Neural progenitor cell (in vitro differentiated cells): ENCODE measurements around the gene PAGE3. TPM values are rescaled to one million over a fixed set of nuclear protein-coding genes. Genes with fewer than 3 reads are reported as not detected.

Experiments used
- DNase-seq: peaks from one replicate; pipeline ENCODE4 v3.0.0-alpha.2; 2016; ENCODE audit warnings: low spot score
- H2AFZ ChIP-seq: fragments of 200-600 bp; sonication (generic); replicated peaks from 2 replicates; pipeline ENCODE4 v1.6.1; 2016; ENCODE audit warnings: antibody characterized with exemption
- H3F3A ChIP-seq: fragments of 200-600 bp; sonication (generic); 2 replicates; pipeline ENCODE4 v1.6.1; 2016; ENCODE audit warnings: antibody characterized with exemption, low read depth
- H3K27ac ChIP-seq: fragments of 200-600 bp; sonication (generic); 2 replicates; pipeline ENCODE4 v1.5.1; 2016; ENCODE audit warnings: mild to moderate bottlenecking
- H3K27me3 ChIP-seq: fragments of 200-600 bp; sonication (generic); 2 replicates; pipeline ENCODE4 v1.6.1; 2016; ENCODE audit warnings: mild to moderate bottlenecking, moderate library complexity
- H3K36me3 ChIP-seq: fragments of 200-600 bp; sonication (generic); 2 replicates; pipeline ENCODE4 v1.5.1; 2016
- H3K4me1 ChIP-seq: fragments of 200-600 bp; sonication (generic); 2 replicates; pipeline ENCODE4 v1.6.1; 2016; ENCODE audit warnings: mixed run types
- H3K4me2 ChIP-seq: fragments of 200-600 bp; sonication (generic); 2 replicates; pipeline ENCODE4 v1.6.1; 2016
- H3K4me3 ChIP-seq: fragments of 200-600 bp; sonication (generic); 2 replicates; pipeline ENCODE4 v1.5.1; 2016
- H3K79me2 ChIP-seq: fragments of 200-600 bp; sonication (generic); 2 replicates; pipeline ENCODE4 v1.6.1; 2016; ENCODE audit warnings: low read depth
- H3K9ac ChIP-seq: fragments of 200-600 bp; sonication (generic); 2 replicates; pipeline ENCODE4 v1.6.1; 2016
- H3K9me3 ChIP-seq: fragments of 200-600 bp; sonication (generic); 2 replicates; pipeline ENCODE4 v1.5.1; 2016; ENCODE audit warnings: low read depth
- H4K20me1 ChIP-seq: fragments of 200-600 bp; sonication (generic); 2 replicates; pipeline ENCODE4 v1.6.1; 2016; ENCODE audit warnings: low read depth
- H3K27ac Mint-ChIP-seq: 3 replicates; pipeline ENCODE4 v1.8.0; 2021; ENCODE audit warnings: mixed read lengths
- H3K27me3 Mint-ChIP-seq: 2 replicates; pipeline ENCODE4 v1.8.0; 2022; ENCODE audit warnings: low read depth, mild to moderate bottlenecking, inconsistent platforms, moderate library complexity, mixed read lengths; ENCODE audit not compliant: insufficient read depth
- H3K36me3 Mint-ChIP-seq: 3 replicates; pipeline ENCODE4 v1.8.0; 2021; ENCODE audit warnings: mixed read lengths
- H3K4me1 Mint-ChIP-seq: 3 replicates; pipeline ENCODE4 v1.8.0; 2021; ENCODE audit warnings: mixed read lengths
- H3K4me3 Mint-ChIP-seq: 3 replicates; pipeline ENCODE4 v1.8.0; 2021; ENCODE audit warnings: mild to moderate bottlenecking, moderate library complexity, mixed read lengths
- H3K9me3 Mint-ChIP-seq: 3 replicates; pipeline ENCODE4 v1.8.0; 2020; ENCODE audit warnings: mixed read lengths
- EZH2 ChIP-seq: fragments of 200-600 bp; sonication (generic); IDR thresholded peaks from 2 replicates; pipeline ENCODE4 v1.6.1; 2017; ENCODE audit warnings: antibody characterized with exemption, mild to moderate bottlenecking, moderate library complexity
- EZH2phosphoT487 ChIP-seq: fragments of 200-600 bp; sonication (generic); IDR thresholded peaks from 2 replicates; pipeline ENCODE4 v1.6.1; 2017; ENCODE audit warnings: antibody characterized with exemption
- total RNA-seq: library from RNA; depleted of rRNA; stranded (reverse); fragments of >200 nt; gene quantifications from 2 replicates; pipeline ENCODE4 v1.2.3, GENCODE V29; 2015; ENCODE audit warnings: low replicate concordance
- TF ChIP-seq, protein P1 (sequence below): fragments of 200-600 bp; sonication (generic); IDR thresholded peaks from 2 replicates; pipeline ENCODE4 v1.5.1; 2017; ENCODE audit warnings: antibody characterized with exemption, mild to moderate bottlenecking

Gene PAGE3
- total RNA-seq, 1 donor from 2014 or later: not detected

DNA sequence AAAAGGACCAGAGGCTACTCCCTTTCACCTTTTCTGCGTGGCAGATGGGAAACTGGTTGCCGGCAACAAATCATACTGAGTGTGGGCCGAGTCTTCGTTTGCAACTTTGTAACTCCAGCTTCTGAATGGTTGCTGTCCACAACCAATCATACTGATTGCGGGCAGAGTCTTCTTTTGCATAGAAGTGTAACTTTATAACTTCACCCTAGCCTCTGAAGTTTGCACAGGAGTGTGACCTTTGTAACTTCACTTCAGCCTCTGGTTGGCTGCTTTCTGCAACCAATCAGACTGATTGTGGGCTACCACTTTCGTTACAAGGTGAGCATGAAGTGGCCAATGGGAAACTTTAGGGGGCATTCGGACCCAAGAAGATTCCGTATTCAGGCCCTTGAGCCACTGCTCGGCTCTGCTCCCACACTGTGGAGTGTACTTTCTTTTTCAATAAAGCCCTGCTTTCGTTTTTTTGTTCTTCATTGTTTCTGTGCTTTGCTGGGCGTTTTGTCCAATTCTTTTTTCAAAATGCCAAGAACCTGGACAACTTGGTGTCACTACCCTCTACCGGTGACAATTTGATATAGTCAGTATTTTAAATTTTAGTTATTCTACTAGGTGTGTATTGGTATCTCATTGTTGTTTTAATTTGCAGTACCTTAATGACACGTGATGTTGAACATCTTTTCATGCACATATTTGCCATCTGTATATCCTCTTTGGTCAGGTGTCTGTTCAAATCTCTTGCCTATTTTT lies 53.6 kb downstream of the PAGE3 start:
- no peak overlapping the region for H3K9ac ChIP-seq
- H3K4me3 ChIP-seq: no peak overlapping the region
- H3K27me3 Mint-ChIP-seq: peaks cover 7% of the 10 kb centered on the region
- no peaks in the 10 kb centered on the region for H3K36me3 ChIP-seq
- H2AFZ ChIP-seq: no peak overlapping the region
- H3K9me3 ChIP-seq: peaks cover 9% of the 10 kb centered on the region
- no peak overlapping the region for H3K27ac ChIP-seq
- H3F3A ChIP-seq: no peaks in the 10 kb centered on the region
- peaks cover 3% of the 10 kb centered on the region for H3K9me3 Mint-ChIP-seq
- H3K4me3 Mint-ChIP-seq: no peak overlapping the region
- no peaks in the 10 kb centered on the region for H3K79me2 ChIP-seq
- H3K36me3 Mint-ChIP-seq: no peaks in the 10 kb centered on the region
- H4K20me1 ChIP-seq: no peaks in the 10 kb centered on the region
- H3K4me2 ChIP-seq: no peak overlapping the region
- no peaks in the 10 kb centered on the region for H3K4me1 Mint-ChIP-seq
- DNase-seq: no peak
- H3K4me1 ChIP-seq: no peaks in the 10 kb centered on the region
- no peak overlapping the region for H3K27ac Mint-ChIP-seq
- TF ChIP-seq EZH2 (no peak), EZH2phosphoT487 (no peak)
- TF ChIP-seq, protein P1, sequence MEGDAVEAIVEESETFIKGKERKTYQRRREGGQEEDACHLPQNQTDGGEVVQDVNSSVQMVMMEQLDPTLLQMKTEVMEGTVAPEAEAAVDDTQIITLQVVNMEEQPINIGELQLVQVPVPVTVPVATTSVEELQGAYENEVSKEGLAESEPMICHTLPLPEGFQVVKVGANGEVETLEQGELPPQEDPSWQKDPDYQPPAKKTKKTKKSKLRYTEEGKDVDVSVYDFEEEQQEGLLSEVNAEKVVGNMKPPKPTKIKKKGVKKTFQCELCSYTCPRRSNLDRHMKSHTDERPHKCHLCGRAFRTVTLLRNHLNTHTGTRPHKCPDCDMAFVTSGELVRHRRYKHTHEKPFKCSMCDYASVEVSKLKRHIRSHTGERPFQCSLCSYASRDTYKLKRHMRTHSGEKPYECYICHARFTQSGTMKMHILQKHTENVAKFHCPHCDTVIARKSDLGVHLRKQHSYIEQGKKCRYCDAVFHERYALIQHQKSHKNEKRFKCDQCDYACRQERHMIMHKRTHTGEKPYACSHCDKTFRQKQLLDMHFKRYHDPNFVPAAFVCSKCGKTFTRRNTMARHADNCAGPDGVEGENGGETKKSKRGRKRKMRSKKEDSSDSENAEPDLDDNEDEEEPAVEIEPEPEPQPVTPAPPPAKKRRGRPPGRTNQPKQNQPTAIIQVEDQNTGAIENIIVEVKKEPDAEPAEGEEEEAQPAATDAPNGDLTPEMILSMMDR: no peak
- H3K27me3 ChIP-seq: no peaks in the 10 kb centered on the region

Other genes starting within 250 kb of the PAGE3 start
- 0.31 TPM in 1 of 2 replicates, not detected in the other for gene ALAS2, start 233.9 kb downstream of the PAGE3 start, total RNA-seq
- gene PAGE2B, start 189.9 kb downstream of the PAGE3 start, total RNA-seq: not detected in 2 replicates
- 0.69 TPM in 1 of 2 replicates, not detected in the other for gene PAGE2, start 175.9 kb downstream of the PAGE3 start, total RNA-seq
- not detected in 2 replicates for gene PAGE5, start 44.6 kb downstream of the PAGE3 start, total RNA-seq
- 21.3 and 23.5 TPM in 2 replicates for gene MAGEH1, start 187.2 kb upstream of the PAGE3 start, total RNA-seq
- 6.6 and 8.6 TPM in 2 replicates for gene USP51, start 224.9 kb upstream of the PAGE3 start, total RNA-seq